Omental fat pad (tissue), 4 donors: ENCODE data around the gene MDP1. TPM values are rescaled to one million over a fixed set of nuclear protein-coding genes. Genes with fewer than 3 reads are reported as not detected.

Experiments used
- ATAC-seq: fragments of 150-250 bp; one replicate; pipeline ENCODE4 v1.9.1; 2016; ENCODE audit warnings: mild to moderate bottlenecking, moderate library complexity; ENCODE audit not compliant: low FRiP score
- DNase-seq: peaks from one replicate; pipeline ENCODE4 v3.0.0-alpha.2; 2019; ENCODE audit warnings: low spot score
- total RNA-seq, 4 donors: library from RNA; depleted of rRNA; stranded (reverse); fragments of >200 nt; gene quantifications; one replicate each; pipeline ENCODE4 v1.1.0, GENCODE V29; 2016
- TF ChIP-seq, protein P1 (sequence below), 3 donors: fragments of 450-650 bp; IDR thresholded peaks; one replicate each; pipeline ENCODE4 v1.5.1; 2016 to 2017; ENCODE audit warnings: antibody characterized with exemption in 3 of 3, mild to moderate bottlenecking in 3 of 3, moderate library complexity in 2 of 3

MDP1 gene
- total RNA-seq, 4 donors from 2014 or later = 9.0 to 18.1 (median 12.5) TPM

DNA sequence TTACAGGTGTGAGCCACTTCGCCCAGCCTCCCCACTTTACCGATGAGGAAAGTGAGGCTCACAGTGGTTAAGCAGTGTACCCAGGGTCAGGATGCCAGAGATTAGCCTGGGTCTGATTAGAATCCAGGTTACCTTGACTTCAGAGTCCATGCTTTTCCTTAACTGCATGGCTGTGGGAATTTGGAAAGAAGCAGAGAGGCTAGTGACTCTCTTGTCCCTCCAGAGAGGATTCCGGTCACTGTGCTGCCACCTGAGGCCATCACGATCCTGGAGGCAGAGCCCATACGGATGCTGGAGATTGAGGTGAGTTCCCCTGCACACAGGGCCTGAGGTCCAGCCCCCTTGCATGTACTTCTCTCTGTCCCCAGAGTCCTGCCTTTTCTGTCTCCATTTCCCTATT lies 39.3 kb downstream of the MDP1 start:
- DNase-seq (no peak), ATAC-seq (no peak)
- TF ChIP-seq, protein P1, sequence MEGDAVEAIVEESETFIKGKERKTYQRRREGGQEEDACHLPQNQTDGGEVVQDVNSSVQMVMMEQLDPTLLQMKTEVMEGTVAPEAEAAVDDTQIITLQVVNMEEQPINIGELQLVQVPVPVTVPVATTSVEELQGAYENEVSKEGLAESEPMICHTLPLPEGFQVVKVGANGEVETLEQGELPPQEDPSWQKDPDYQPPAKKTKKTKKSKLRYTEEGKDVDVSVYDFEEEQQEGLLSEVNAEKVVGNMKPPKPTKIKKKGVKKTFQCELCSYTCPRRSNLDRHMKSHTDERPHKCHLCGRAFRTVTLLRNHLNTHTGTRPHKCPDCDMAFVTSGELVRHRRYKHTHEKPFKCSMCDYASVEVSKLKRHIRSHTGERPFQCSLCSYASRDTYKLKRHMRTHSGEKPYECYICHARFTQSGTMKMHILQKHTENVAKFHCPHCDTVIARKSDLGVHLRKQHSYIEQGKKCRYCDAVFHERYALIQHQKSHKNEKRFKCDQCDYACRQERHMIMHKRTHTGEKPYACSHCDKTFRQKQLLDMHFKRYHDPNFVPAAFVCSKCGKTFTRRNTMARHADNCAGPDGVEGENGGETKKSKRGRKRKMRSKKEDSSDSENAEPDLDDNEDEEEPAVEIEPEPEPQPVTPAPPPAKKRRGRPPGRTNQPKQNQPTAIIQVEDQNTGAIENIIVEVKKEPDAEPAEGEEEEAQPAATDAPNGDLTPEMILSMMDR (IDR thresholded peaks at IDR 0.05) = no peak

GRCh38 chr14:24172871-24173281 lies 43.0 kb downstream of the MDP1 start:
- DNase-seq (no peak), ATAC-seq (no peak)
- TF ChIP-seq, protein P1 (IDR thresholded peaks at IDR 0.05) = no peak

GRCh38 chr14:24172261-24172860 lies 43.5 kb downstream of the MDP1 start:
- TF ChIP-seq, protein P1 (IDR thresholded peaks at IDR 0.05) = no peak
- ATAC-seq (peak; percentile 2), DNase-seq (no peak)

- DNase-seq = peak; percentile 46
- ATAC-seq = peak; percentile 92
- TF ChIP-seq, protein P1 (IDR thresholded peaks at IDR 0.05) = no peak
Observed at GRCh38 chr14:24171422-24172260, 44.2 kb downstream of the MDP1 start, which contains the start of gene REC8. REC8 (plus strand) TSS chr14:24172080; CDS start chr14:24172553, 473 bp downstream.

DNA sequence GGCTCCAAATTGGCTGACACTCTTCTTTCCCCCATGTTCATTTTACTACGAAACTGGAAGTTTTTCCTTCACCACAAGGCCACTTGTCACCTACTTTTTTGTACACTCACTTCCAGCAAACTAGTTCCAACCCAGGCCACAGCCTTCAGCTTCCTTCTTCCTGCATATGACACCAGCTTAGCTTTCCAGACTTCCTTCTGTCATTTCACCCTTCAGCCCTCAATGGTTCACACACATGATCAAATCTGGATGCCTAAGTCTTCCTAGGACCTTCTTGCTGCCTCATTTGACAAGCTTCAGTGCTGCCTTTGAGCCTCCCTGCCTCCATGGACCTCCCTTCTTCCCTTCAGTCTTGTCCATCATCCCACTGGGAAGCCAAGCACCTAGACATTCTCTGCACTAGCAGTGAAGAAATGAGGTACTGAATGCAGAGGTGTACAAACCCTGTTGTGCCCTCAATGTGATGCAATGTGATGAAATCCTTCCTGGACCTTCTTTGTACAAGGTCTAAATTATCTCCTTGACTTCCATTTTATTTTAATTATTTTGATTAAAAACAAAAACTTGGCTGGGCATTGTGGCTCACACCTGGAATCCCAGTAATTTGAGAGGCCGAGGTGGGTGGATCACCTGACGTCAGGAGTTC lies 48.3 kb downstream of the MDP1 start:
- no peak for DNase-seq
- ATAC-seq = no peak
- TF ChIP-seq, protein P1 (IDR thresholded peaks at IDR 0.05) = no peak

DNA sequence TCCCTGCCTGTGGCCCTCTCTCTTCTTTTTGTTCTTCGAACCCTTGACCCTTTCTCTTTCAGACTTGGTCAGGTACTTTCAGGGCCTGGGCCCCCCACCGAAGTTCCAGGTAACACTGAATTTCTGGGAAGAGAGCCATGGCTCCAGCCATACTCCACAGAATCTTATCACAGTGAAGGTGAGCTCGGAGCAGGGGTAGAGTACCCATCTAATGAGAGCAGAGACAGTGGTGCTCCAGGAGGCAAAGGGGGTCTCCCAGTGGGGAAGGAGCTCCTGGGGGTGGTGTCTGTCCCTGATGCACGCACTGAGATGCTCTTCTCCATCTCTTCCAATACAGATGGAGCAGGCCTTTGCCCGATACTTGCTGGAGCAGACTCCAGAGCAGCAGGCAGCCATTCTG lies 50.1 kb downstream of the MDP1 start:
- ATAC-seq (no peak), DNase-seq (no peak)
- TF ChIP-seq, protein P1 (IDR thresholded peaks at IDR 0.05) = no peak
